SH-SY5Y (cell line): ENCODE results near the gene PPFIBP2.

Experiments
- GATA2 ChIP-seq: IDR thresholded peaks from 2 replicates; pipeline ENCODE4 v1.6.1; 2011; ENCODE audit warnings: mild to moderate bottlenecking, low read depth, low read length
- GATA3 ChIP-seq: IDR thresholded peaks from 2 replicates; pipeline ENCODE4 v1.6.1; 2011; ENCODE audit warnings: low read depth, mild to moderate bottlenecking, low read length, moderate library complexity

GRCh38 chr11:7564803-7565202 is 51.0 kb downstream of the PPFIBP2 start:
- TF ChIP-seq GATA2 (no peak), GATA3 (no peak)
